HG02938 (cell line): ENCODE data around the gene DNAAF8.

ENCODE experiments used
- ATAC-seq: cut with Tn5 transposase; IDR thresholded peaks from one replicate; pipeline ENCODE4 v1.9.1; 2021; ENCODE audit warnings: mild to moderate bottlenecking, moderate library complexity; ENCODE audit not compliant: unreplicated experiment

DNAAF8 gene

GRCh38 chr16:4695473-4696171 lies 38.7 kb upstream of the DNAAF8 start:
- no peak for ATAC-seq

GRCh38 chr16:4696172-4696904 lies 38.0 kb upstream of the DNAAF8 start:
- no peak for ATAC-seq

- ATAC-seq = no peak
These were observed 37.2 kb upstream of the DNAAF8 start for GRCh38 chr16:4696905-4697847.

- no peak for ATAC-seq
These were observed 36.5 kb upstream of the DNAAF8 start for GRCh38 chr16:4697848-4698291.

- ATAC-seq = no peak
These were observed 35.9 kb upstream of the DNAAF8 start for GRCh38 chr16:4698321-4699045.

GRCh38 chr16:4699046-4699556 lies 35.2 kb upstream of the DNAAF8 start:
- no peak for ATAC-seq

GRCh38 chr16:4700380-4700996 lies 33.8 kb upstream of the DNAAF8 start:
- no peak for ATAC-seq

GRCh38 chr16:4700997-4701743 lies 33.2 kb upstream of the DNAAF8 start:
- no peak for ATAC-seq

GRCh38 chr16:4701791-4702465 lies 32.4 kb upstream of the DNAAF8 start:
- ATAC-seq = no peak

GRCh38 chr16:4702466-4702808 lies 31.9 kb upstream of the DNAAF8 start:
- no peak for ATAC-seq

GRCh38 chr16:4703906-4704305 lies 30.4 kb upstream of the DNAAF8 start:
- no peak for ATAC-seq

GRCh38 chr16:4704491-4704890 lies 29.8 kb upstream of the DNAAF8 start:
- no peak for ATAC-seq

GRCh38 chr16:4704913-4705312 lies 29.4 kb upstream of the DNAAF8 start:
- ATAC-seq = no peak

- no peak for ATAC-seq
These were observed 27.5 kb upstream of the DNAAF8 start for GRCh38 chr16:4706871-4707270.

GRCh38 chr16:4709481-4709880 lies 24.9 kb upstream of the DNAAF8 start:
- ATAC-seq = no peak

GRCh38 chr16:4713663-4714501 lies 20.5 kb upstream of the DNAAF8 start:
- ATAC-seq = no peak

- no peak for ATAC-seq
These were observed 19.3 kb upstream of the DNAAF8 start for GRCh38 chr16:4714996-4715395.

GRCh38 chr16:4718466-4718865 lies 15.9 kb upstream of the DNAAF8 start:
- ATAC-seq = no peak
